Fibroblast of the aortic adventitia (primary cell): ENCODE data around the gene REEP1. TPM values are rescaled to one million over a fixed set of nuclear protein-coding genes. Genes with fewer than 3 reads are reported as not detected.

ENCODE experiments used
- DNase-seq: peaks from one replicate; pipeline ENCODE4 v3.0.0-alpha.2; 2010; ENCODE audit warnings: low read depth
- H3K4me3 ChIP-seq: 2 replicates; pipeline ENCODE4 v1.5.1; 2011; ENCODE audit warnings: low read depth, mild to moderate bottlenecking, control low read depth, low read length, moderate library complexity
- CTCF ChIP-seq: IDR thresholded peaks from 2 replicates; pipeline ENCODE4 v1.5.1; 2011; ENCODE audit warnings: mild to moderate bottlenecking, low read length, control low read depth, inconsistent platforms; ENCODE audit not compliant: insufficient read depth
- total RNA-seq: library from RNA; depleted of rRNA; stranded (reverse); fragments of >200 nt; gene quantifications from 2 replicates; pipeline ENCODE4 v1.2.3, GENCODE V29; 2012; ENCODE audit warnings: low replicate concordance

Gene REEP1
- total RNA-seq, 1 donor, result 0.27 TPM

GRCh38 chr2:86304416-86304815 lies 33.0 kb downstream of the REEP1 start:
- DNase-seq, result no peak
- no peak overlapping the region for H3K4me3 ChIP-seq
- TF ChIP-seq CTCF, result no peak

- no peak overlapping the region for H3K4me3 ChIP-seq
- DNase-seq, result no peak
- no peak for TF ChIP-seq CTCF
Observed at GRCh38 chr2:86302320-86302719, 35.1 kb downstream of the REEP1 start.

GRCh38 chr2:86301711-86302202 lies 35.7 kb downstream of the REEP1 start:
- DNase-seq, result no peak
- no peak overlapping the region for H3K4me3 ChIP-seq
- TF ChIP-seq CTCF, result no peak

GRCh38 chr2:86301009-86301408 lies 36.4 kb downstream of the REEP1 start:
- H3K4me3 ChIP-seq, result no peak overlapping the region
- no peak for TF ChIP-seq CTCF
- DNase-seq, result no peak

- H3K4me3 ChIP-seq, result no peak overlapping the region
- TF ChIP-seq CTCF, result no peak
Observed at GRCh38 chr2:86300496-86300895, 36.9 kb downstream of the REEP1 start.

GRCh38 chr2:86298411-86299390 lies 38.7 kb downstream of the REEP1 start:
- H3K4me3 ChIP-seq, result no peak overlapping the region
- TF ChIP-seq CTCF, result peak; percentile 42
- DNase-seq, result peak; percentile 40

More at GRCh38 chr2:86300496-86300895, 36.9 kb downstream of the REEP1 start:
- DNase-seq, result peak; percentile 38
